Activated T-cell treated with anti-CD3 and anti-CD28 coated beads for 24 hours (primary cell): ENCODE results near the gene DYNLL2.
"Not testable (repeated sequence)": the region's sequence is repeated elsewhere in the genome, so short reads cannot be mapped to it uniquely, and the experiment has no call there.

Experiments used
- DNase-seq: peaks from one replicate; pipeline ENCODE4 v3.0.0-alpha.2; 2020; ENCODE audit warnings: low read depth

The DYNLL2 gene

DNA sequence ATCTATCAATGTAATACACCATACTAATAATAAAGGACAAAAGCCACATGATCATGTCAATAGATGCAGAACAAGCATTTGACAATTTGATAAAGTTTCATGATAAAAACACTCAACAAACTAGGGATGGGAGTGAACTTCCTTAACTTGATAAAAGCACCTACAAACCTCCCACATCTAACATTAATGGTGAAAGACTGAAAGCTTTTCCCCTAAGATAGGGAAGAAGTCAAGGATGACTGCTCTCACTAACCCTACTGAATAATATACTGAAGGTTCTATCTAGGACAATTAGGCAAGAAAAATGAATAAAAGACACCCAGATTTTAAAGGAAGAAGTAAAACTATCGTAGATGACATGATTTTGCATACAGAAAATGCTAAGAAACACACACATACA lies 10.4 kb upstream of the DYNLL2 start:
- DNase-seq, result no peak

DNA sequence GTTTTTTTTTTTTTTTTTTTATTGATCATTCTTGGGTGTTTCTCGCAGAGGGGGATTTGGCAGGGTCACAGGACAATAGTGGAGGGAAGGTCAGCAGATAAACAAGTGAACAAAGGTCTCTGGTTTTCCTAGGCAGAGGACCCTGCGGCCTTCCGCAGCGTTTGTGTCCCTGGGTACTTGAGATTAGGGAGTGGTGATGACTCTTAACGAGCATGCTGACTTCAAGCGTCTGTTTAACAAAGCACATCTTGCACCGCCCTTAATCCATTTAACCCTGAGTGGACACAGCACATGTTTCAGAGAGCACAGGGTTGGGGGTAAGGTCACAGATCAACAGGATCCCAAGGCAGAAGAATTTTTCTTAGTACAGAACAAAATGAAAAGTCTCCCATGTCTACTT lies 10.0 kb upstream of the DYNLL2 start:
- not testable (repeated sequence) for DNase-seq

DNA sequence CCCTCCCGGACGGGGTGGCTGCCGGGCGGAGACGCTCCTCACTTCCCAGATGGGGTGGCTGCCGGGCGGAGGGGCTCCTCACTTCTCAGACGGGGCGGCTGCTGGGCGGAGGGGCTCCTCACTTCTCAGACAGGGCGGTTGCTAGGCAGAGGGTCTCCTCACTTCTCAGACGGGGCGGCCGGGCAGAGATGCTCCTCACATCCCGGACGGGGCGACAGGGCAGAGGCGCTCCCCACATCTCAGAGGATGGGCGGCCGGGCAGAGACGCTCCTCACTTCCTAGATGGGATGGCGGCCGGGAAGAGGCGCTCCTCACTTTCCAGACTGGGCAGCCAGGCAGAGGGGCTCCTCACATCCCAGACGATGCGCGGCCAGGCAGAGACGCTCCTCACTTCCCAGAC lies 8.8 kb upstream of the DYNLL2 start:
- not testable (repeated sequence) for DNase-seq

DNA sequence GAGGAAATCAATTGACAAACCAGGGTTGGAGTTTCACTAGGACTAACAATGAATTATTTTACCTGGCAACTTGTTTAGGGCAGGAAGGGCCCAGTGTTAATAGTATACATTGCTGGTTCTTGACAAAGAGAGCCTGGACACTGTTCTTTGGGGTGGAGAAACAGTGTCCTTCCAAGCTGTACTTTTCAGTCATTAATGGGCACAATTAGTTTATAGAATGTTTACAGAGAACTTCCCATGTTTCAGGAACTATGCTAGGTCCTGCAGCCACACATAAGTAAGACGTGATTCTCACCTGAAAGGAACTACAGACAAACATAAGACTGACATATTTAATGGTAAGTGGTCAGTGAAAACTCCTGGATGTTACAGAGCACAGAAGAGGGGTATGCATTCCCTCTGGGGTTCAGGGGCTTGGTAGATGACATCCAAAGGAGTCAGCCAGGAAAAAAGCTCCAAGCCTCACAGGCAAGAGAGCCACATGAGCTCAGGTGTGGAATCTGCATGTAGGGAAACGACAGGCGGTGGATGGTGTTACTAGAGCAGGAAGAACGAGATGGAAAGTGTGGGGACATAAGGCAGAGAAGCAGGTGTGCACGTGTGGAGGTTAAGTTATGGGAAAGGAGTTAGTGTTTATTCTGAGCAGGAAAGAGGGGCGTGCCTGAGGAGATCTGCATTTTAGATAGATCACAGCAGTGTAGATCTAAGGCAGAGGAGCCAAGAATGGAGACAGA lies 3.8 kb upstream of the DYNLL2 start:
- DNase-seq, result no peak

DNA sequence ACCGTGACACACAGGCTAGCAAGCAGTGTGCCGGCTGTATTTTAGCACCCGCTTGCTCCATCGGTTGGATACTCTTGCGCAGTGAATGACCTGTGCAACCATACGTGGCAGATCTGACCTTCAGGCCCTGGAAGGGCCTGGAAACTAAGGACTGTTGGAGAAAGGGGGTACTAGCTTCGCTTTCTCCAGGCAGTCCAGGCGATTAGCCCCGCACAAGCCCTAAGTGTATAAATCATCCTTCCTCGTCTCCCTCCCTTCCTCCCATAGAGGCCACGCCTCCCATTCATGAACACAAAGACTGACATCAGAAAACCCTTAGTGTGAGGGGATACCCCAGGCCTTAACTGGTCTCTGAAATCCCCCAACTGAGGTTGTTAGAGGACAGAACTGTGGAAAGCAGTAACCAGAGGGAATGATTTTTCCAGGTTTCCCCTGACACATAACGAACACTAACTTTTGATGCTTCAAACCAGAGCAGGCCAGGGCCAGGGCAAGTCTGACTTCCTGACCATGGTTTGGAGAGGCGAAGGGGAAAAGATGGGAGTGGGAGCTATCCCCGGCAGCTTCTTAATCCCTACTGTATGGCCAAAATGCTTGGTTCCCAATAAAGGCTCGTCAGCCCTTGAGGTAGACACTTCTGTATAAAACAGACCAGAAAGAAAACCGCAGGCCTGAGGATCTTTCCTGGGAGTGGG lies 1.4 kb upstream of the DYNLL2 start:
- DNase-seq, result no peak

DNA sequence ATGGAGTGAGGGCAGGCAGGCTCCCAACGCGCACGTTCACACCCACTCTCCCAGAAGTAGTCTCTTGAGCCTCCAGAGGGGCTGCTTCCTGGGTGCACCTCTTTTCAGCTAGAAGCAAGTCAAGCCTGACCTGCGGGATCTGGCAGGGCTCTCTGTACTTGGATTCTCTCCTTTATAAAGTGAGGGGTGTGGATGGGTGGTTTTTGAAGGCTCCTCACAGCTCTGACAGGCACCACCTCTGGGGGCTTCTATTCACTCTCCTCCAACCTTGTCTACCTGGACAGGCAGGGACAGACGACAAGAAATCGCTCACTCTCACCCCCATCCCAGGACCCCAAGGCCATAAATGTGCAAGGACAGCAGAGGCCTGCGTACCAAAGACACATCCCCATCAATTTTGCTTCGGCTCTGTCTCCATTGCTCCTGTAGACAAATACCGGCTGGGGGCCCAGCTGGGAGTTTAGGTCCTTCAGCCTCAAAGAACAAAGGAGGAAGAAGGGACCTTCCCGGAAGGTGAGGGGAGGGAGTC lies 814 bp upstream of the DYNLL2 start:
- no peak for DNase-seq

DNA sequence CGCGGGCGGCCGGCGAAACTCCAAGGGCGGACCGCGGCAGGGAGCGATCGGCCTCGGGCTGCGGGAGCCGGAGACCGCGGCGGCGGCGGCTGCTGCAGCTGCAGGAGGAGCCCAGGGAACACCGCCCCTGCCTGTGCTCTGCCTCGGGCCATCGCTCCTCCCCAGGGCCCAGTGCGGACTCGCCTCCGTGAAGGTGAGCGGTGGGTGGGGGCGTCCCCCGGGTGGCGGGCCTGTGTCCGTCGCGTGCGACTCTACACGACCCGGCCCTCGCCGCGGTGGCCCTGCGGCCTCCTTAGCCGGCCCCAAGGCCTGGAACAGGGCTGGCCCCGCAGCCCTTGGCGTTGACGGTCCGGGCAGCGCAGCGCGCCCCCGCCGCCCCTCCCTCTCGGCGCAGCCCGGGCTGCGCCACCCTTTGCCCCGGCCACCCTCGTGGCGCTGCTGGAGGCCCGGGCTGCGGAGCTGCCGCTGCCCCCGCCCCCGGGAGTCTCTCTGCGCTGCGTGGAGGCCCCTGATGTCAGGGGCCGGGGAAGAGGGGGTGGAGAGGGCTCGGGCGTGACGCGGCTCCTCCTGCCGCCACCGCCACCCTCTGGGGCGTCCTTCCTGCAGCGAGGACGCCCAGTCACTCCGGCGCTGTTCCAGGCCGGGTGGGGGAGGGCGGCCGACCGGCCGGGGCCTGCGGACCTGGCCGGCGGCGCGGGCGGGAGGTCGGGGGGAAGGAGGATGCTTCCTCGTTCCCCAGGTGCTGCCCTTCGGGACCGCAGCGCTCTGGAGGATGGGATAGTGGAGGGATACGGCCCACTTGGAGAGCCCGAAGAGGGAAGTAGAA lies 485 bp downstream of the DYNLL2 start:
- peak; percentile 49 for DNase-seq

DNA sequence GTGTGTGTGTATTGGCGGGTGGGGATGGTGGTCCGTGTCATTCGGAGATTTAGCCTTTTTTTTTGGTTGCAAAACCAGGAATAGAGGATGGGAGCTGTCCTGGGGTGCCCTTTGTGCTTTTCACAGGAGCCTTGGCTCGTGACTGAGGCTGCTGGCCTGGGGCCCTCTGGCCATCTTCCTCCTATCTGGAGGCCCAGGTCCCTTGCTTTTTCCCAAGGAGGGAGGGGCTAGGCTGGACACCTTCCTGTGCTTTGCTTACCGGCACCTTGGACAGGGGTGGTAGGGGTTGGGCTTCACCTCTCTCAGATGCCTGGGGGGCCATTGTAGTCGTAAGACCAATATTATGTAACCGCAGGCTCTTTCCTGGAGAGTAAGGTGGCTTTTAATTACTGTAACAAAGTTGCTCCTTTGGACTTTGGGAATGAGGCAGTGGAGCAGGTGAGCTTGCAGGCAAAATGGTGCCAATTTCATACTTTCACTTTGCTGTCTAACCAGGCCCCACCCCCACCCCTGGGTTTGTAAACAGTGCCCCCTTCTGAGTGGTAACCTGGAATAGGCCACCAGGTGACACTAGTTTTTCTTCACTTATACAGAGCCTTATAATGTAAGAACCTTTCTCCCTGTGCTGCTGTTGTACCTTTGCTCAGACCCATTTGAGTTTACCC lies 1.2 kb downstream of the DYNLL2 start:
- DNase-seq, result peak; percentile 21

DNA sequence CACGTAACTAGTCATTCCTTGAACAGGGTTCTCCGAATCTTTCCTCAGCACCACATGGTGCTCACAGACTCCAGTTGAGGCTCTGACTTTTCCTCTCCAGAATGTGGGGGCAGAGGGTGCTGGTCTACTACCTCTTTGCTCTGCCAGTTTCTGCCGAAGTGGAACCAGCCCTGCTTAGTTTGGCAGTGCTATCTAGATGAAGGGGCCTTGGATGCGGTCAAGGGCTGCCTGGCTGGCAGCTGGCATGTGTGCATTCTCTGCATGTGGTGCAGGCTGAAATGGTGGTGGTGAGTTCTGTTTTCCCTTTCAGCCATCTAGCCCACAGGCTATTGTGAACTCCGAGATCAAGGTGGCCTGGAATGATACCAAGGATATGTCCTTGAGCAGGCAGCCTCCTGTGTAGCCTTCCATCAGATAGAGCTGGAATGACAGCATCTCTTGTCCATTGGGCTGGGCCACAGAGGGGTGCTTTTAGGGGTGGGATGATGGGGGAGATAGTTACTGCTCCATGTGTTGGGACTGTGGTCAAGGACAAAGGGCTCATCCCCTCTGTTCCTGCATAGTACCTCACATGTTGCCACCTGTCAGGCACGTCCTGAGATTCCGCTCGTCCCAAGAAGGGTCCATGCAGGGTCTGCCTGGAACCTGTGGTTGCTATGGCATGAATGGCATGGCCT lies 2.0 kb downstream of the DYNLL2 start:
- no peak for DNase-seq

DNA sequence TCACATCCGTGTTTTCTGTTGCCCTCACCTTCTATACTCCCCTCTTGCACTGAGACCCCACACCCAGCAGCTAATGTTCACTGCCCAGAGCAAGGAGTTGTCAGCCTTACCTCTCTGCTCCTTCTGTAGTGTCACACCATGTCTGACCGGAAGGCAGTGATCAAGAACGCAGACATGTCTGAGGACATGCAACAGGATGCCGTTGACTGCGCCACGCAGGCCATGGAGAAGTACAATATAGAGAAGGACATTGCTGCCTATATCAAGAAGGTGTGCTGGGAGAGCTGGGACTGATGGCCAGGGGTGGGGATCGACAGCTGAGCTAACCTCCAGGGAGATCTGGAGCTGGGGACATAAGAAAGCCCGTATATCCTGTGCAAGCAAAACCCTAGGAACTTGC lies 3.7 kb downstream of the DYNLL2 start:
- DNase-seq, result no peak

DNA sequence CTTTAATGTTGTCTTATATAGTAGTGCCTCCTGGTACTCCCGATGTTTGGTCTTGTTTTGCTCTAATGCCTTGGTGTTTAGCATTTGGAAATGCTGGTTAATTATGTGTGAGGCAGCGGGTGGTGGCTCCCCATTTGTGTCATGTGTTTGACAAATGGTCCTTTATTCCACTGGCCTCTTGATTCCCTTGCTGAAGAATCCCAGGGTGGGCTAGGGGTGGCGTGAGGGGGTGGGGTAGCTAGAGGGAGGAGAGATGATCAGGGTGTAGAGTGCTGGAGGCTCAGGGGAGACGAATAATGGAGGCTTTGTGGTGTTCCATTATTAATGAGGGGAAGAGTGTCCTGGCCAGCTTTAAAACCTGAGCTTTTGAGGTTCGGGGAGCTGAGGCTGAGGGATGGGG lies 5.4 kb downstream of the DYNLL2 start:
- no peak for DNase-seq

DNA sequence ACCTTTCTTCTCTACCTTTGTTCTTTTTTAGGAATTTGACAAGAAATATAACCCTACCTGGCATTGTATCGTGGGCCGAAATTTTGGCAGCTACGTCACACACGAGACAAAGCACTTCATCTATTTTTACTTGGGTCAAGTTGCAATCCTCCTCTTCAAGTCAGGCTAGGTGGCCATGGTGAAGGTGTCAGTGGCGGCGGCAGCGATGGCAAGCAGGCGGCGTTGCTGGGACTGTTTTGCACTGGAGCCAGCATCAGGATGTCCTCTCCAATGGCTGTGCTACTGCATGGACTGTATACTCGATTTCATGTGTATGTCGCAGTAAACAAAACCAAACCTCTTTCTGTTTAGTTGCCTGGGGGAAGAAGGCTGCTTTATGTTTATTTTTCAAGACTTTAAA lies 5.9 kb downstream of the DYNLL2 start:
- no peak for DNase-seq

DNA sequence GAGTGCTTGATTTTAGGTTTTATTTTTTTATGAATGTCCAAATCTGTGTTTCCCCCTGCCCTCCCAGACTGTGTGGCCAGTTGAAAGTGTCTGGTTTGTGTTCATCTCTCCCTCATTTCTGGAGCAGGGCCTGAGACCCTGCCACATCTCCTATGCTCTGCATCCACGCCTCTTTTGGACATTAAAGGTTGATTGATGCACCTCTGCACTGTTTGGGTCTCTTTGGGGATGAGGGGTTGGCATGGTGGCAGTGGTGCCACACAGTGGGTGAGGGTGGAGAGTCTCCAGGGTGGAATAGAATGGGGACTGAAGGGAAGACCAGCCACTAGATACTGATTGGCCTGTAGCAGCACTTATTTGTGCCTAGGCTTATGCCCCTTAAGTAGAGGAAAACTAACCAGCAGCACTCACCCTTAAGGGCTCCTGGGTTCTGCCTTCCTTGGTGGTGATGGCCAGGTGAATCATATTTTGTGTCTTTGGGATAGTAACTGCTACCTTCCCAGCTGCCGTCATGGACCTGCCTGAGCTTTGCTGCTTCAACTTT lies 7.9 kb downstream of the DYNLL2 start:
- DNase-seq, result no peak

DNA sequence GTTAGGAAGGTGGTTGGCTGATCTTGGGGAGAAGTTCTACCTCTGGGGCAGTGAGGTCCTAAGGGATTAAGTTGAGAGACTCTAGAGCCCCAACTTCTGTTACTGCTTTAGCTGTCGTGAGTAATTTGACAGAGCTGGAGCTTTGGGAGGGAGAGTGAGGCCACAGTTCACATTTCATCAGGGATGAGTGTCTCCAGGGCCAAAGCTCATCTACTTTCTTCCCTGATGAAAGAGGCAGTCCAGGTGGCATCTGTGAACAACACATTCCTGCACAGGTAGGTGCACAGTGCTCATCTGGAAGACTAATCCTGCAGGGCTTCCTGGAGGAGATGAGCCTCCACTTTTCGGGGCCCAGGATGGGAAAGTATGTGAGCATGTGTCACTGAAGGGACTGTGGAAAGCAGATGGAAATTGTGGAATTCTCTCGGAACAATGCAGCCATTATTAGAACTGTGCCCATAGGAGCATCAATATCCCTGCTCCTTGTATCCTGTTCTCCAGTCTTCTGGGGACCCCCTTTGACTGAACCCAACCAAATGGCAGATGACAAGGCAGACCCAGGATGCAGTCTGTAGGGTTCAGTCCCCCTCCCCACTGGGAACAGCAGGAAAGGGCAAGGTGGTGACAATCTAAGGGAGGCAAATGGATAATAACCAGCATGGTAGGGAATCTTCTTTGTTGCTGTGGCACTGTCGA lies 9.0 kb downstream of the DYNLL2 start:
- DNase-seq, result no peak

DNA sequence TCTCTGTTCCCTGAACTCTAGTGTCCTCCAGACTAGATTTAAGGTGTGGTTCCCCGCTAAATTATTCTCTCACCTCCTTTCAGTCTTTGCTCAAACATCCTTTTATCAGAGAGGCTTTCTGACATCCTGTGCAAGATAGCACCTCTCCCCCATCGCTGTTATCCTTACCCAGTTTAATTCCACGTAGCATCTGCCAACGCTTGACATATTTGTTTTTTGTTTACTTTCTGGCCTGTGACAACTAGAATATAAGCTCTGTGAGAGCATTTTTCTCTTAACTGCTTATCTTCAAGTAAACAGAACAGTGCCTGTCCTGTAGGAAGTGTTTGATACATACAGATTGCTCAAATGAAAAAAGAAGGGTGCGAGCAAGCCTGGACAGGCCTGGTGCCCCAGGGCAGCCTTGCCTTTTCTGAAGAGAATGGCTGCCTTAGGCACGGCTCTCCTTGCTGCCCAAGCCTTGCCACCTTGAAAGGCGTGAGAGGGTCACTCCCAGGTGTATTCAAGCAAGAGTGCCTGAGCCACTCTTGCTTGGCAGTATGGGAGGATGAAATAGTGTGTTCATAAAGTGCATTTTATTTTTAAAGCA lies 9.7 kb downstream of the DYNLL2 start:
- no peak for DNase-seq

DNA sequence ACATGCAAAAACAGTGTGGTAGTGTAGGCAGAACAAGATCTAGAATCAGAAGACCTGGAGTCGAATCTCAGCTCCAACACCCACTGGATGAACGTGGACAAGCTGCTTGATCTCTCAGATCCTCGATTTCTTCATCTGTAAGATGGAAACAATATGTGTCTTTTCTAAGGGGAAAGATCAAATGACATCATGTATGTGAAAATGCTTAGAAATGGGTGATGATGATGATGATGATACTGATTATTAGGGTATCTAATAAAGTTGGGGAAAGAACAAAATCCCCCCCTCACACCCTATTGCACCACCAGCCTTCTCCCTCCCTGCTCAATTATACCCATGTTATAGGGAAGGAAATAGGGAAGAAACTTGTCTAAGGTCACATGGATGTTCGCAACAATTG lies 10.9 kb downstream of the DYNLL2 start:
- no peak for DNase-seq

DNA sequence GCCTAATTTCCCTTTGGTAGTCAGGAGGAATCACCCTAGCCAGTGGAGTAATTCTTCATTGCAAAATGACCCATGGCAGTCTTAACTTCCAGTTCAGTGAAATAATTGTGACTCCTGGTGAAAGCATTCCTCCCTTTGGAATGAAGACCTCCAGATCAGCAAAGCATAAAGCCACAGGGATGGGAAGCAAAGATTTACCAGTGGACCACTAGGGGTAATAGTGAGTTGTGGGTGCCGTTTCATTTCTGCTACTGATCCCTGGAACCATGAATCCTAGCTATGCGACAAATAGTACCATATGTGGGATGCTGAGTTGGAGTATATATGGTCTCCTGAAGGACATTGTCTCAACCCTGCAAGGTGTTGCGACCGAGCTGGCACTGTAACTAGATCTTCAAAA lies 13.7 kb downstream of the DYNLL2 start:
- DNase-seq, result no peak

DNA sequence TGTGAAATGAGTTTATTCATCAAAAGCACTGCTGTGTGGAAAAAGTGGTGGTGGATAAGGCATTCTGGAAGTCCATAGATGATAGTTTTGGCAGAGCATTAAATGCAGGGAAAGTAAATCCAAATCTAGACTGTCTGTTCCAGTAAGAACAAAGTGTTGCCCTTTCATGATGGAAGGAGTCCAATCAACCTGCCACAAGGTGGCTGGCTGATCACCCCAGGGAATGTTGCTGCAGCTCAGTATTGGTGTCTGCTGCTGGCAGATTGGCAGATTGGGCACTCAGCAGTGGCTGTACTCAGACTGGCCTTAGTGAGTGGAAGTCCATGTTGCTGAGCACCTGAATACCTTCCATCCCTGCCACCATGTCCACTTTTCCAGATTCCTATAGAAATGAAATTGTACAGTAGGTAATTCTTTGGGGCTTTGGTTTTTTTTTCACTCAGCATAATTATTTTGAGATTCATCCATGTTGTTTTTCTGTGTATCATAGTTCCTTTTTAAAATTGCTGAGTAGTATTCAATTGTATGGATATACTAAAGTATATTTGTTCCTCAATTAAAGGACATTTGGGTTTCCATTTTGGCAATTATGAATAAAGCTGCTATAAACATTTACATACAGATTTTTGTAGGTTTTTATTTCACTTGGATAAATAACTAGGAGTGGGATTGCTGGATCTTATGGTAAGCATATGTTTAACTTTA lies 14.3 kb downstream of the DYNLL2 start:
- DNase-seq, result no peak

DNA sequence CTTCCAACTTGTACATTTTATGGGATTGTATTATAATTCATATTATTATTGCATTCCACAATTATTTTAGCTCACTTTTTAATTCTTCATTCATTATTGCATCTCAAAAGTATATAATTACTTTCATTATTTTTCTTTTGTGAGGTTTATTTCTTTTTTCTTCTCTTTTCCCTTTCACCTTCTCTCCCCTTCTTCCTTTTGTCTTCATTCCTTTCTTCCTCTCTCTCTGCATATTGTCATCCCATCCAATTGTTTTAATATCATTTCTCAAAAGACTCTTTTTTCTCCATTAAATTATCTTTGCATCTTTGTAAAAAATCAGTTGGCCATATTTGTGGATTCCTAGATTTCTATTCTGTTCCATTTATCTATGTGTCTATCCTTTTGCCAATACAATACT lies 17.3 kb downstream of the DYNLL2 start:
- DNase-seq, result no peak

DNA sequence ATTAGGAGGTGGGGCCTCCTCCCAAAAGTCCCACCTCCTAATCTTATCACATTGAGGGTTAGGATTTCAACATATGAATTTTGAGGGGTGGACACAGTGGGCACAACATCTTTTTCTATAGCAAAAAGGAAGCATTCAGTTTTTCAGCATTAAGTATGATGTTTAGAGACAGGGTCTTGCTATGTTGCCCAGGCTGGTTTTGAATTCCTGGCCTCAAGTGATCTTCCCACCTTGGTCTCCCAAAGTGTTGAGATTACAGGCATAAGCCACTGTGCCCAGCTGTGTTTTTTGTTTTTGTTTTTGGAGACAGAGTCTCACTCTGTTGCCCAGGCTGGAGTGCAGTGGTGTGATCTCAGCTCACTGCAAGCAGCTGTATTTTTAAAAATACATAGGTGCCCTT lies 18.7 kb downstream of the DYNLL2 start:
- DNase-seq, result not testable (repeated sequence)
